ENCODE results near the gene PRDM16. TPM values are rescaled to one million over a fixed set of nuclear protein-coding genes. Genes with fewer than 3 reads are reported as not detected.

The PRDM16 gene
- total and polyA plus RNA-seq, 2 of the 4 experiments (the other 2 are of a cell fraction), result 0.02 TPM; not detected in 1

DNA sequence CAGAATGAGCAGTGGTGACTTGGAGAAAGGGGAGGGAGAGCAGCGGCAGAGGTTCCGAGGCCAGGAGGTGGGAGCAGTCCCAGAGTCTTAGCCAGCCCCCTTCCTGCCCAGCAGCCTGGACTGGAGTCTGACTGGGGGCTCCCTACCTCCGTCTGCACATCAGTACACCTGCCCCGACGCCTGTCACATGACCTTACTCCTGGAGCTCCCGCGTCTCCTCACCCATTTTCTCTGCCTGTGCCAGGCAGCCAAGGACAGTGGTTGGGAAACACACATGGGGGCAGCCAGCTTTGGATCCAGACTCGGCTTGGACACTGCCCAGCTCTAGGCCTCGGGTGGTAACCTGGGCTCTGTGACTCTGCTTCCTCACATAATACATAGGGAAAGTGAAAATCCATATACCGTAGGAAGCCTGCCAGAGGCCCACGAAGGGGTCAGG, 30.9 kb upstream of the PRDM16 start:
- Histone ChIP-seq H3K9me3 (ENCODE audit: control insufficient read depth, insufficient read depth, low read length) (peaks cover 29% of the 10 kb centered on the region), H3K36me3 (ENCODE audit: control insufficient read depth, insufficient read depth, low read length) (no peaks in the 10 kb centered on the region), H2BK120ac (ENCODE audit: low read depth, low read length) (no peak overlapping the region), H3K27me3 (ENCODE audit: control insufficient read depth, insufficient read depth, low read length) (no peaks in the 10 kb centered on the region), H3K4me1 (ENCODE audit: control insufficient read depth, insufficient read depth, low read length) (no peaks in the 10 kb centered on the region), H3K23ac (ENCODE audit: low read depth, low read length) (no peak overlapping the region), H4K91ac (ENCODE audit: insufficient read depth, low read depth, low read length) (no peak overlapping the region), H2AK9ac (replicated peaks; ENCODE audit: low read depth, low read length, poor library complexity) (no peak overlapping the region), H3K4ac (ENCODE audit: low read depth, low read length) (no peak overlapping the region), H3K56ac (ENCODE audit: extremely low read depth, insufficient read depth, low read length) (no peak overlapping the region), H2BK15ac (ENCODE audit: low read depth, low read length) (no peak overlapping the region), H3K79me1 (ENCODE audit: low read depth in 1 of 2, low read length in 2 of 2) (no peaks in the 10 kb centered on the region), H2BK5ac (ENCODE audit: low read depth, low read length, poor library complexity, severe bottlenecking) (no peak overlapping the region), H3K9me1 (ENCODE audit: insufficient read depth, low read length) (no peaks in the 10 kb centered on the region), H3K14ac (replicated peaks; ENCODE audit: low read depth, low read length) (no peak overlapping the region), H4K20me1 (ENCODE audit: insufficient read depth, low read length) (no peaks in the 10 kb centered on the region), H4K8ac (ENCODE audit: low read depth in 2 of 2, low read length in 2 of 2) (no peak overlapping the region), H3K27ac (ENCODE audit: insufficient read depth, low read length) (no peak overlapping the region), H3K18ac (ENCODE audit: low read depth, low read length) (no peak overlapping the region), H3K9ac (ENCODE audit: low read depth, low read length) (no peak overlapping the region), H2AFZ (replicated peaks; ENCODE audit: low read length, poor library complexity) (no peak overlapping the region), H3K4me2 (ENCODE audit: low read depth, low read length) (no peak overlapping the region), H2BK20ac (ENCODE audit: low read depth, low read length) (no peak overlapping the region), H4K5ac (ENCODE audit: low read depth, low read length) (no peak overlapping the region), H3K4me3 (ENCODE audit: insufficient read depth, low read depth, low read length) (no peak overlapping the region), H2AK5ac (ENCODE audit: low read depth, low read length) (no peak overlapping the region)
- in situ Hi-C loops (cut with MboI; ENCODE audit: low sequenced_read_pairs), result no loop called here
- WGBS, 2 experiments (ENCODE audit: extremely low coverage in 2 of 2, insufficient read length in 1 of 2), result 46% methylated on average over 5 of the region's 11 CpGs; no CpG with 5 or more reads in 1 of the 2 experiments
- ChIA-PET POLR2A (ENCODE audit: unreplicated experiment) (no interaction called here), CTCF (no interaction called here)
- DNase-seq (no peak), ATAC-seq (ENCODE audit: low read depth) (no peak)
- TF ChIP-seq NFE2L2 (IDR thresholded peaks at IDR 0.05; ENCODE audit: low read depth, low read length) (no peak), FOS (IDR thresholded peaks at IDR 0.05; ENCODE audit: low read depth, low read length) (no peak), CEBPB (IDR thresholded peaks at IDR 0.05; ENCODE audit: low read depth, low read length) (no peak)
- BruUV-seq (replicated peaks), result no TSS peak
- dilution Hi-C loops (cut with HindIII; ENCODE audit: low sequenced_read_pairs, unreplicated experiment), result no loop called here
- intact Hi-C loops (cut with micrococcal nuclease), result no loop called here
